Left lung (tissue), 10 donors: ENCODE results near the gene ROS1. TPM values are rescaled to one million over a fixed set of nuclear protein-coding genes. Genes with fewer than 3 reads are reported as not detected.

Source experiments
- ATAC-seq: fragments of 200-7000 bp; cut with Tn5 transposase; one replicate; pipeline ENCODE4 v1.9.1; 2020; ENCODE audit warnings: moderate library complexity
- DNase-seq, 4 donors: peaks; one replicate each; pipeline ENCODE4 v3.0.0-alpha.2; 2013 to 2020
- H3K27ac ChIP-seq, 2 donors: fragments of 200-600 bp; sonication (generic) in 1 of 2; one replicate each; pipeline versions ENCODE4 v1.5.0 to v1.8.0; 2020 to 2021
- H3K27me3 ChIP-seq, 2 donors: fragments of 200-600 bp; sonication (generic) in 1 of 2; one replicate each; pipeline versions ENCODE4 v1.5.0 to v1.8.0; 2020 to 2021
- H3K36me3 ChIP-seq, 2 donors: fragments of 200-600 bp; sonication (generic) in 1 of 2; one replicate each; pipeline versions ENCODE4 v1.5.0 to v1.8.0; 2020 to 2021
- H3K4me1 ChIP-seq, 2 donors: fragments of 200-600 bp; one replicate each; pipeline ENCODE4 v1.8.0; 2021
- H3K4me3 ChIP-seq, 2 donors: fragments of 200-600 bp; sonication (generic) in 1 of 2; one replicate each; pipeline versions ENCODE4 v1.5.0 to v1.8.0; 2020 to 2021; ENCODE audit warnings: mild to moderate bottlenecking in 1 of 2
- H3K9me3 ChIP-seq, 2 donors: fragments of 200-600 bp; sonication (generic) in 1 of 2; one replicate each; pipeline versions ENCODE4 v1.5.0 to v1.8.0; 2020 to 2021
- intact Hi-C, 2 donors: fragments of 100-400 bp; cut with DNase I; formaldehyde crosslinking; loops; one replicate each; pipeline versions ENCODE4 v1.11.2 to v1.14.2; 2022
- polyA plus RNA-seq, 6 donors: library from polyadenylated mRNA; unstranded; fragments of 120-200 nt; gene quantifications; one replicate each; pipeline ENCODE4 v1.2.1, GENCODE V29; 2013; ENCODE audit not compliant: insufficient read length in 6 of 6
- total RNA-seq, 2 donors: library from RNA; stranded (reverse); fragmentation: NEBNext Ultra II Directional; extraction: Animal tissue kit (Norgen Biotek cat#: 25700); gene quantifications; one replicate each; pipeline ENCODE4 v1.2.1, GENCODE V29; 2021
- TF ChIP-seq, protein P1 (sequence below), 2 donors: fragments of 200-600 bp; sonication (generic) in 1 of 2; IDR thresholded peaks; one replicate each; pipeline versions ENCODE4 v1.5.0 to v1.8.0; 2021; ENCODE audit warnings: antibody characterized with exemption in 2 of 2
- donor health status: DM: no; HTN: yes; CAD: no.
- donor health status: DM: no; HTN: no; CAD: no.

Gene ROS1
- total and polyA plus RNA-seq, 8 donors = 21.2 to 305 (median 39.5) TPM

- H3K9me3 ChIP-seq = no peaks in the 10 kb centered on the region
- no peaks in the 10 kb centered on the region for H3K4me1 ChIP-seq
- ATAC-seq (no peak), DNase-seq (peak in 1 of 4 donors; percentile 13)
- no peak overlapping the region for H3K4me3 ChIP-seq
- no peaks in the 10 kb centered on the region for H3K36me3 ChIP-seq
- peaks cover 0 to 7% of the 10 kb centered on the region in 2 donors for H3K27me3 ChIP-seq
- H3K27ac ChIP-seq = no peak overlapping the region
- intact Hi-C loops = no loop called here
- TF ChIP-seq, protein P1, sequence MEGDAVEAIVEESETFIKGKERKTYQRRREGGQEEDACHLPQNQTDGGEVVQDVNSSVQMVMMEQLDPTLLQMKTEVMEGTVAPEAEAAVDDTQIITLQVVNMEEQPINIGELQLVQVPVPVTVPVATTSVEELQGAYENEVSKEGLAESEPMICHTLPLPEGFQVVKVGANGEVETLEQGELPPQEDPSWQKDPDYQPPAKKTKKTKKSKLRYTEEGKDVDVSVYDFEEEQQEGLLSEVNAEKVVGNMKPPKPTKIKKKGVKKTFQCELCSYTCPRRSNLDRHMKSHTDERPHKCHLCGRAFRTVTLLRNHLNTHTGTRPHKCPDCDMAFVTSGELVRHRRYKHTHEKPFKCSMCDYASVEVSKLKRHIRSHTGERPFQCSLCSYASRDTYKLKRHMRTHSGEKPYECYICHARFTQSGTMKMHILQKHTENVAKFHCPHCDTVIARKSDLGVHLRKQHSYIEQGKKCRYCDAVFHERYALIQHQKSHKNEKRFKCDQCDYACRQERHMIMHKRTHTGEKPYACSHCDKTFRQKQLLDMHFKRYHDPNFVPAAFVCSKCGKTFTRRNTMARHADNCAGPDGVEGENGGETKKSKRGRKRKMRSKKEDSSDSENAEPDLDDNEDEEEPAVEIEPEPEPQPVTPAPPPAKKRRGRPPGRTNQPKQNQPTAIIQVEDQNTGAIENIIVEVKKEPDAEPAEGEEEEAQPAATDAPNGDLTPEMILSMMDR (IDR thresholded peaks at IDR 0.05) = no peak
Observed at GRCh38 chr6:117344444-117345291, 81.1 kb downstream of the ROS1 start.

DNA sequence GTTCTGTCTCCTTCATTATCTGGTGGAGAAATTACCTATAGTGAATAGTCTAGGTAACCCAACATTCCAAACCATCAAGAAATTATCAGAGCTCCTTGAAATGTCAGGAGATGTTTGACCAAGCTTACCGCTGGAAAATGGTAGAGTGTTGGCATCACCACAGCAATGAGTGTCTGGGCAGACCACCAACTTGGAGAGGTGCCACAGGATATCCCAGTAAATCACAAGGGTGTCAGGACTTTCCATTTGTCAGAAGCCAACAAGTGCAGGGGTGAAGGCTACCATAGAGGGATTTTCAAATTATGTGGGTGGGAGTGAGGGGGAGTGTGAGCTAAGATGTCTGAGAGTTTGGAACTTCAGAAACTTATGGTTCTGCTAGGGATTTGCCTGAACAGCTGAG, 87.2 kb downstream of the ROS1 start:
- intact Hi-C loops = no loop called here

DNA sequence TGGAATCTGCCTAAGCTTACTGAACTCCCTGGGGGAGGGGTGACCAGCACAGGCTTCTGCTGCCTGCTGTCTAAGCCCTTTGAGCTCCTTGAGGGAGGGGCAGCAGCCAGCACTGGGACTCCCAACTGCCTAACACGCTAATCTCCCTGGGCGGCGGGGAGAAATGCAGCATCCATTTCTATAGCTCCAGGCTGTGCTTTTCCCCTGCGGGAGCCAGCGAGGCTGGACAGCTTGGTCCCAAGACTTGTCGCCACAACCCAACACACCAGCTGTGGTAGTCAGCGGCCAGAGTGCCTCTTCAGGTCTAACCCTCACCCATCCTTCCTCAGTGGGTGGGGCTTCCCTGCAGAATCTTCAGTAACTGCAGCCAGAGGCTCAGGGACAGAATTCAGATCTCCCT, 95.8 kb downstream of the ROS1 start:
- no peak for ATAC-seq
- no peaks in the 10 kb centered on the region for H3K27me3 ChIP-seq
- TF ChIP-seq, protein P1 (IDR thresholded peaks at IDR 0.05) = no peak

More for the DNA sequence above, 87.2 kb downstream of the ROS1 start:
- Histone ChIP-seq H3K27ac (no peak overlapping the region), H3K9me3 (peaks cover 0 to 2% of the 10 kb centered on the region in 2 donors), H3K4me1 (no peaks in the 10 kb centered on the region), H3K4me3 (no peak overlapping the region), H3K27me3 (no peaks in the 10 kb centered on the region), H3K36me3 (no peaks in the 10 kb centered on the region)
- DNase-seq (no peak), ATAC-seq (no peak)
- TF ChIP-seq, protein P1 (IDR thresholded peaks at IDR 0.05) = no peak

GRCh38 chr6:117328500-117328899, 97.2 kb downstream of the ROS1 start:
- H3K4me3 ChIP-seq = no peak overlapping the region
- no peaks in the 10 kb centered on the region for H3K27me3 ChIP-seq
- TF ChIP-seq, protein P1 (IDR thresholded peaks at IDR 0.05) = no peak
- no peak overlapping the region for H3K27ac ChIP-seq
- no peak for ATAC-seq
- no peak for DNase-seq
- intact Hi-C loops = no loop called here
- H3K9me3 ChIP-seq = peaks cover 0 to 10% of the 10 kb centered on the region in 2 donors
- H3K36me3 ChIP-seq = no peaks in the 10 kb centered on the region
- no peaks in the 10 kb centered on the region for H3K4me1 ChIP-seq

More for the DNA sequence above, 95.8 kb downstream of the ROS1 start:
- Histone ChIP-seq H3K4me1 (no peaks in the 10 kb centered on the region), H3K4me3 (no peak overlapping the region), H3K9me3 (peaks cover 0 to 12% of the 10 kb centered on the region in 2 donors), H3K36me3 (no peaks in the 10 kb centered on the region), H3K27ac (no peak overlapping the region)
- intact Hi-C loops = no loop called here
- peak in 1 of 4 donors; percentile 62 for DNase-seq

GRCh38 chr6:117328005-117328389, 97.7 kb downstream of the ROS1 start:
- intact Hi-C loops = no loop called here
- no peak overlapping the region for H3K27ac ChIP-seq
- H3K9me3 ChIP-seq = peaks cover 0 to 9% of the 10 kb centered on the region in 2 donors
- TF ChIP-seq, protein P1 (IDR thresholded peaks at IDR 0.05) = no peak
- no peaks in the 10 kb centered on the region for H3K27me3 ChIP-seq
- DNase-seq (no peak), ATAC-seq (no peak)
- H3K4me3 ChIP-seq = no peak overlapping the region
- no peaks in the 10 kb centered on the region for H3K36me3 ChIP-seq
- H3K4me1 ChIP-seq = no peaks in the 10 kb centered on the region
